ENCODE results near the gene NUDT6.
"Not testable (repeated sequence)": the region's sequence is repeated elsewhere in the genome, so short reads cannot be mapped to it uniquely, and the experiment has no call there.

The NUDT6 gene

GRCh38 chr4:122845066-122845465 lies 77.3 kb downstream of the NUDT6 start:
- no peak overlapping the region for H3K27ac ChIP-seq
- TF ChIP-seq, protein P1, sequence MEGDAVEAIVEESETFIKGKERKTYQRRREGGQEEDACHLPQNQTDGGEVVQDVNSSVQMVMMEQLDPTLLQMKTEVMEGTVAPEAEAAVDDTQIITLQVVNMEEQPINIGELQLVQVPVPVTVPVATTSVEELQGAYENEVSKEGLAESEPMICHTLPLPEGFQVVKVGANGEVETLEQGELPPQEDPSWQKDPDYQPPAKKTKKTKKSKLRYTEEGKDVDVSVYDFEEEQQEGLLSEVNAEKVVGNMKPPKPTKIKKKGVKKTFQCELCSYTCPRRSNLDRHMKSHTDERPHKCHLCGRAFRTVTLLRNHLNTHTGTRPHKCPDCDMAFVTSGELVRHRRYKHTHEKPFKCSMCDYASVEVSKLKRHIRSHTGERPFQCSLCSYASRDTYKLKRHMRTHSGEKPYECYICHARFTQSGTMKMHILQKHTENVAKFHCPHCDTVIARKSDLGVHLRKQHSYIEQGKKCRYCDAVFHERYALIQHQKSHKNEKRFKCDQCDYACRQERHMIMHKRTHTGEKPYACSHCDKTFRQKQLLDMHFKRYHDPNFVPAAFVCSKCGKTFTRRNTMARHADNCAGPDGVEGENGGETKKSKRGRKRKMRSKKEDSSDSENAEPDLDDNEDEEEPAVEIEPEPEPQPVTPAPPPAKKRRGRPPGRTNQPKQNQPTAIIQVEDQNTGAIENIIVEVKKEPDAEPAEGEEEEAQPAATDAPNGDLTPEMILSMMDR (IDR thresholded peaks at IDR 0.05), result no peak
- no peak for TF ChIP-seq ZFX (IDR thresholded peaks at IDR 0.05; ENCODE audit: borderline replicate concordance)

DNA sequence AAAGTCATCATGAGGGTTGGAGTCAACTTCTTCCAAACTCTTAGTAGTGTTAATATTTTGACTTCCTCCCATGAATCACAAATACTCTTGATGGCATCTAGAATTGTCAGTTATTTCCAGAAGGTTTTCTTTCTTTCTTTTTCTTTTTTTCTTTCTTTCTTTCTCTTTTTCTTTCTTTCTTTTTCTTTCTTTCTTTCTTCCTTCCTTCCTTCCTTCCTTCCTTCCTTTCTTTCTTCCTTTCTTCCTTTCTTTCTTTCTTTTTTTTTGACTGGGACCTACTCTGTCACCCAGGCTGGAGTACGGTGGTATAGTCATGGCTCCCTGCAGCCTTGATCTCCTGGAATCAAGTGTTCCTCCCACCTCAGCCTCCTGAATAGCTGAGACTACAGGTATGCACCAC lies 78.0 kb downstream of the NUDT6 start:
- not testable (repeated sequence) for H3K27ac ChIP-seq

DNA sequence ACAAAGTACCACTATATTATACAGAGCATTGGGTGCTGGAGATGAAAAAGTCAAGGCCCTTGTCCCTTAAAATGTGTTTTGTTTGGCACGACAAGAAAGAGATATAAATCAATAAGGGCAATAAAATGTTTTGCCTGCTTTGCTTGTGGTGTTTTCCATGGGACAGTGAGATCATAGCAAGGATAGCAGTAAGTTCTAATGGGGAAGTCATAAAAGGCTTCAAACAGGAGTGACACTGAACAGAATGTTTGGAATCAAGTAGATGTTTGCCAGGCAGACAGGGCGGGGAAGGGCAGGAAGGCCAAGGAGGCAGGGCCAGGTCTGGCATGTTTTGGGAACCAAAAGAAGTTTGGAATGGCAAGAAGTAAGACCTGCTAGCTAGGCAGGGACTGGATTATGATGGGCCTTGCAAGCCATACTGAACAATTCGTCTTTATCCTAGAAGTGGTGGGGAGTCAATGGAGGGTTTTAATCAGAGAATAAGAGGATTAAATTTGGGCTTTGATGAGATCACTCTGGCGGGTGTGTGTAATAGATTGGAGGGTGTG lies 79.3 kb downstream of the NUDT6 start:
- H3K27ac ChIP-seq, result no peak overlapping the region
- TF ChIP-seq ZFX (IDR thresholded peaks at IDR 0.05; ENCODE audit: borderline replicate concordance), result no peak
- TF ChIP-seq, protein P1 (IDR thresholded peaks at IDR 0.05), result no peak
